HUES6 (cell line): ENCODE measurements around the gene MED27.

ENCODE experiments used
- H3K27ac ChIP-seq: 2 replicates; pipeline ENCODE4 v1.7.0; 2013; ENCODE audit warnings: low read depth, mild to moderate bottlenecking, low read length, inconsistent platforms
- H3K27me3 ChIP-seq: 2 replicates; pipeline ENCODE4 v1.6.1; 2013; ENCODE audit warnings: low read length; ENCODE audit not compliant: control insufficient read depth, insufficient read depth
- H3K36me3 ChIP-seq: 2 replicates; pipeline ENCODE4 v1.6.1; 2013; ENCODE audit warnings: low read length; ENCODE audit not compliant: control insufficient read depth, insufficient read depth
- H3K4me1 ChIP-seq: 2 replicates; pipeline ENCODE4 v1.6.1; 2013; ENCODE audit warnings: low read length; ENCODE audit not compliant: control insufficient read depth, insufficient read depth
- H3K4me3 ChIP-seq: 2 replicates; pipeline ENCODE4 v1.5.1; 2013; ENCODE audit warnings: low read depth, low read length
- H3K9ac ChIP-seq: one replicate; pipeline ENCODE4 v1.6.1; 2013; ENCODE audit warnings: mild to moderate bottlenecking, low read length
- H3K9me3 ChIP-seq: 2 replicates; pipeline ENCODE4 v1.6.1; 2013; ENCODE audit warnings: low read depth, low read length; ENCODE audit not compliant: control insufficient read depth, insufficient read depth

MED27 gene

DNA sequence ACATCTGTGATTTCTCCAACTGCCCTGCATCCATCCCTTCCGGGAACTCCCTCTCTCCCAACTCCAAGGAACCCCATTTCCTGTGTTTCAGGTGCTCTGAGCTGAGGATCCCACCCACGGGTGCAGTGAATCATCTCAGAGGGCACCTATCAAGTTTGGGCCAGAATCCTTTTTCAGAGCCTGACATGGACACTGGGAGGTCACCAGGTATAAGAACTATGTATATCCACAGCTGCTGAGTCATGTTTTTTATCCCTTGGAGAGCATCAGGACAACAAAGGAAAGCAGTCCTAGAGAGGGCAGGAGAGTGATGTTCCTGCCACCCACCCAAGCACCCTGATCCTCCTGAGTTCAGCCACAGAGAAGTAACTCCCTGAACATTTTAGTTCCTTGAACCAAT lies 3.8 kb downstream of the MED27 start:
- Histone ChIP-seq H3K27ac (no peak overlapping the region), H3K4me3 (no peak overlapping the region), H3K4me1 (no peaks in the 10 kb centered on the region), H3K36me3 (peaks cover 24% of the 10 kb centered on the region), H3K27me3 (no peaks in the 10 kb centered on the region), H3K9me3 (no peaks in the 10 kb centered on the region), H3K9ac (no peak overlapping the region)

- peaks cover 24% of the 10 kb centered on the region for H3K36me3 ChIP-seq
- H3K4me3 ChIP-seq, result no peak overlapping the region
- no peaks in the 10 kb centered on the region for H3K9me3 ChIP-seq
- H3K4me1 ChIP-seq, result no peaks in the 10 kb centered on the region
- H3K9ac ChIP-seq, result no peak overlapping the region
- H3K27me3 ChIP-seq, result no peaks in the 10 kb centered on the region
- H3K27ac ChIP-seq, result no peak overlapping the region
Measured at GRCh38 chr9:132074736-132075135, 4.9 kb downstream of the MED27 start.

- H3K27ac ChIP-seq, result no peak overlapping the region
- H3K4me1 ChIP-seq, result no peaks in the 10 kb centered on the region
- H3K36me3 ChIP-seq, result peaks cover 21% of the 10 kb centered on the region
- H3K9me3 ChIP-seq, result no peaks in the 10 kb centered on the region
- no peaks in the 10 kb centered on the region for H3K27me3 ChIP-seq
- no peak overlapping the region for H3K9ac ChIP-seq
- no peak overlapping the region for H3K4me3 ChIP-seq
Measured at GRCh38 chr9:132071847-132072507, 7.7 kb downstream of the MED27 start.

- H3K27ac ChIP-seq, result no peak overlapping the region
- H3K9ac ChIP-seq, result no peak overlapping the region
- H3K9me3 ChIP-seq, result no peaks in the 10 kb centered on the region
- no peaks in the 10 kb centered on the region for H3K27me3 ChIP-seq
- no peak overlapping the region for H3K4me3 ChIP-seq
- peaks cover 6% of the 10 kb centered on the region for H3K36me3 ChIP-seq
- H3K4me1 ChIP-seq, result peaks cover 4% of the 10 kb centered on the region; the same call in 1 of the 2 replicates
Measured at GRCh38 chr9:132069046-132069898, 10.4 kb downstream of the MED27 start.

DNA sequence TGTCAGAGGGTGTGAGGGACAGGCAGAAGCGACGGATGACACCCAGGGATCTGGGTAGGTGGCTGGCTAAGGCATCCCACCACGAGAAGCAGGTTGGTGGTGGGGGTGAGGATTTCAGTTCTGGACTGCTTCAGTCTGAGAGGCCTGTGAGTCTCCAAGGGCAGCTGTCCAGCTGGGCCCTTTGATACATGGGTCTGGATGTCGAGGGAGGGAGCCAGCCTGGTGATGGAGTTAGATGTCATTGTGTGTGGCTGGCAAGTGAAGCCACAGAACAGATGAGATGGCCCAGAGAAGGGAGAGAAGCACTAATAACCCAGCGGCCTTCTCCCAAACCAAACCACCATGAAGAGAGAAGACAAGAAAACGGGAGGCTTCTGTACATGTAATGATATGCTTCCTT lies 11.1 kb downstream of the MED27 start:
- Histone ChIP-seq H3K4me1 (peaks cover 4% of the 10 kb centered on the region; the same call in 1 of the 2 replicates), H3K9ac (no peak overlapping the region), H3K27ac (no peak overlapping the region), H3K9me3 (no peaks in the 10 kb centered on the region), H3K36me3 (peaks cover 6% of the 10 kb centered on the region), H3K4me3 (no peak overlapping the region), H3K27me3 (no peaks in the 10 kb centered on the region)

DNA sequence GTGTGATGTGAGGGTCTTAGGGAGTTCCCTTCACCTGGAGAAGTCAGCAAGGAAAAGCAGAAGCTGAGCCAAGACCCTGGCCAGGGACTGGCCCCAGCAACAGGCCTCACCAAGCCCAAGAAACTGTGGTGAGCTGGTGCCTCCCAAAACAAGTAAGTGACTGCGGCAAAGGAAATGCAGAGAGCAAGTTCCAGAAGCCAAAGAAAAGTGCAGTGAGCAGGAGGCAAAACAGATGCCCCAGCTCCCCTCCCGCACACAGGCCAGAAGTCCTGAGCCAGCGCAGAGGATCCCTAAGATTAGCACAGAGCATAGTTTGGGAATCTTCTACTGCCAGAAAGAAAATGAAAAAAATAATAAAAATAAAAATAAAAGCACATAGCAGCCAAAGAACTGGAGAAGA lies 13.2 kb downstream of the MED27 start:
- H3K36me3 ChIP-seq, result no peaks in the 10 kb centered on the region; the same call in 1 of the 2 replicates
- peaks cover 4% of the 10 kb centered on the region for H3K4me1 ChIP-seq
- H3K9me3 ChIP-seq, result no peaks in the 10 kb centered on the region
- no peaks in the 10 kb centered on the region for H3K27me3 ChIP-seq
- no peak overlapping the region for H3K4me3 ChIP-seq
- no peak overlapping the region for H3K27ac ChIP-seq
- no peak overlapping the region for H3K9ac ChIP-seq

- no peak overlapping the region for H3K4me3 ChIP-seq
- H3K4me1 ChIP-seq, result peaks cover 4% of the 10 kb centered on the region
- no peak overlapping the region for H3K9ac ChIP-seq
- H3K36me3 ChIP-seq, result no peaks in the 10 kb centered on the region; the same call in 1 of the 2 replicates
- H3K9me3 ChIP-seq, result no peaks in the 10 kb centered on the region
- no peak overlapping the region for H3K27ac ChIP-seq
- H3K27me3 ChIP-seq, result no peaks in the 10 kb centered on the region
Measured at GRCh38 chr9:132066057-132066456, 13.6 kb downstream of the MED27 start.

DNA sequence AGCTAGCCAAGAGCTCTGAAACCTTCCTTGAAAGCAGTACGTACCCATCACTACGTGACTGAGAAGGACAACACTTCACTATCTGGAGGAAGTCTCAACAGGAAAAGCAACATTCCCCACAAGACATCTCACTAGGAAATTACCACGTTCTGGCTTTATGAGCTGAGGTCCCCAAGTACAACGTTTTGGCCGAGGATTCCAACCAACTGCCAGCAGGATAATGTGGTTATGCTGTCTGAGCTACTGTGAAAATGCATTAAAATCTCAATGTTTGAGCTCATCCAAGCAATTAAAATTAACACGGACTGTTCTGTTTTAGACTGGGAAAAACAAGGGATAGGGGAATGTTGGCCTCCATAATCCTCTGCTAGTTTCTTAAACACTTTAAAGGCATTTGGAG lies 16.4 kb downstream of the MED27 start:
- Histone ChIP-seq H3K27me3 (no peaks in the 10 kb centered on the region), H3K9me3 (peaks cover 7% of the 10 kb centered on the region; the same call in 1 of the 2 replicates), H3K4me1 (peaks cover 4% of the 10 kb centered on the region), H3K9ac (no peak overlapping the region), H3K36me3 (peaks cover 4% of the 10 kb centered on the region; the same call in 1 of the 2 replicates), H3K27ac (no peak overlapping the region), H3K4me3 (no peak overlapping the region)

GRCh38 chr9:132062806-132063205 lies 16.9 kb downstream of the MED27 start:
- H3K27me3 ChIP-seq, result no peaks in the 10 kb centered on the region
- H3K9me3 ChIP-seq, result peaks cover 7% of the 10 kb centered on the region; the same call in 1 of the 2 replicates
- H3K4me3 ChIP-seq, result no peak overlapping the region
- peaks cover 4% of the 10 kb centered on the region; the same call in 1 of the 2 replicates for H3K36me3 ChIP-seq
- no peak overlapping the region for H3K27ac ChIP-seq
- peaks cover 4% of the 10 kb centered on the region for H3K4me1 ChIP-seq
- H3K9ac ChIP-seq, result no peak overlapping the region

DNA sequence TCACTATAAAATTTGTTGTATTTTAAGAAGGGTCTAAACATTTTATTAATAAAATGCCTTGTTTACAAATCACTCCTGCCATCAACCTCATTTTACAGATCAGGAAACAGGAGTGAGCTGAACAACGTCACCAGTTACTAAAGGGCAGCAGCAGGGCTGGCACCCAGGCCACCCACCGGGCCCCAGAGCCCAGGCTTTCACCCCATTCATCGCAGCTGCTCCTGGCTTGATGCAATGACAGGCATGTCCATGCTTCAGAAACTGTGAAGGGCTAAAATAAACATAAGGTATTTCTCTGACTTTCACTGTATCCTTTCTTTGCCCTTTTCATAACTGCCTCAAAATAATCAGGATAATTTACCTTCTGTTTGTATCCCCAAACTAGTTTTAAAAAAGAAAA lies 18.1 kb downstream of the MED27 start:
- Histone ChIP-seq H3K27me3 (no peaks in the 10 kb centered on the region), H3K4me1 (peaks cover 4% of the 10 kb centered on the region), H3K9ac (no peak overlapping the region), H3K9me3 (peaks cover 7% of the 10 kb centered on the region; the same call in 1 of the 2 replicates), H3K27ac (no peak overlapping the region), H3K4me3 (no peak overlapping the region), H3K36me3 (peaks cover 4% of the 10 kb centered on the region; the same call in 1 of the 2 replicates)

- H3K9me3 ChIP-seq, result peaks cover 7% of the 10 kb centered on the region; the same call in 1 of the 2 replicates
- no peak overlapping the region for H3K9ac ChIP-seq
- H3K27ac ChIP-seq, result no peak overlapping the region
- H3K27me3 ChIP-seq, result no peaks in the 10 kb centered on the region
- peaks cover 4% of the 10 kb centered on the region; the same call in 1 of the 2 replicates for H3K36me3 ChIP-seq
- peaks cover 8% of the 10 kb centered on the region for H3K4me1 ChIP-seq
- no peak overlapping the region for H3K4me3 ChIP-seq
Measured at GRCh38 chr9:132059361-132059760, 20.3 kb downstream of the MED27 start.
